GM19328 (cell line): ENCODE data around the gene CSNK1G2.

ENCODE experiments used
- ATAC-seq: cut with Tn5 transposase; IDR thresholded peaks from one replicate; pipeline ENCODE4 v1.9.1; 2021; ENCODE audit warnings: mild to moderate bottlenecking, moderate library complexity; ENCODE audit not compliant: unreplicated experiment

The CSNK1G2 gene

GRCh38 chr19:1943661-1944087, 2.7 kb downstream of the CSNK1G2 start:
- no peak for ATAC-seq

GRCh38 chr19:1944088-1944915, 3.3 kb downstream of the CSNK1G2 start:
- no peak for ATAC-seq

DNA sequence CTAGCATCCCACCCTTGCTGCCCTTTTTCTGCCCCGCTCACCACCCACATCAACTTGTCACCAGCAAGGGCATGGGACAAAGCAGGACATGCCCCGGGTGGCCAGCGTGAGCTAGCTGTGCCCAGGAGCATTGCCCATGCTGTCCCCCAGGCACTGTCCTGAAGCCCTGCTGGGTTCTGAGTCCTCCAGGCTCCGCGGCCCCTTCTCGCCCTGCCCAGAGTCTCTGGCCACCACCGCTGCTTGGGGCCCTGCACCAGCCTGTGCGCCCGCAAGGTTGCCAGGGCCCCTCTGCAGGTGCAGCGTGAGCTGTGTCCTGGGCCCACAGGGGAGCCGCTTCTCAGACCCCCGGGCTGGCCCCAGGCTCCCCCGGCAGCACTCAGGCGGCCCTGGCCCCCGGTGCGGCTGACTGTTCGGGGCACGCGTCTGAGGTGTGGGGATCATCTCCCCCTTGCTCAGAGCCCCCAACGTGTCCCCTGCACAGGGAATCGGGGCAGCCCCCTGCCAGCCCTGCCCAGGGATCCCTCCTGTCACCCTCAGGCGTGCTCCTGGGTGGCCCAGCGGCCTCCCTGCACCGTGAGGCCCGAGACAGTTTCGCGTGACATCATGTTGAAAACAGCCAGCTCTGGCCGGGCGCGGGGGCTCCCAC, 4.1 kb downstream of the CSNK1G2 start:
- no peak for ATAC-seq

GRCh38 chr19:1945899-1946298, 4.9 kb downstream of the CSNK1G2 start:
- ATAC-seq: no peak

DNA sequence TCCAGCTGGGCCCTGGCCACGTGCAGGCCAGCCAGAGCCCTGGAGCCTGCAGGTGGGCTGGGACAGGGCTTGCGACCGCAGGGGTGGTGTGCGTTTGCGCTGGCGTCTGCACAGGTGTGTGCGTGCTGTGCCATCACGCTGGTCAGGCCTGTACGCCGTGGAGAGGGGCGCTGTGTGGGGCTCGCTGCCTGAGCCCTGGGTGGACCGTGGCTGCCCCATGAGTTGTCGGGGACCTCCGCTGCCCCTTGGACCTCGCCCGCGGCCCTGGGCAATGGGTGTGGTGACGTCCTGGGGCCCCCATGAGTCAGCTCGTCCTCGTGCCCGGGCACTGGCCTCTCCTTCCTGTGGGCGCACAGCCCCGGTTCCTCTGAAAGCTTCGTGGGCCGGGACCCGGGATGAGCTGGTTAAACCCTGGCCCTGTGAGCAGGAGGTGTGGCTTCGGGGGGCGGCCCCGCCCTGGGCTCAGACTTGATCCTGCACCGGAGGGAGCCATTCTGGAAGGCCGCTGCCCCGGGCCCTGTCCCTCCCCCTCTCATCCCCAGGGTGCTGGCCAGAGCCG, 6.8 kb downstream of the CSNK1G2 start:
- no peak for ATAC-seq

DNA sequence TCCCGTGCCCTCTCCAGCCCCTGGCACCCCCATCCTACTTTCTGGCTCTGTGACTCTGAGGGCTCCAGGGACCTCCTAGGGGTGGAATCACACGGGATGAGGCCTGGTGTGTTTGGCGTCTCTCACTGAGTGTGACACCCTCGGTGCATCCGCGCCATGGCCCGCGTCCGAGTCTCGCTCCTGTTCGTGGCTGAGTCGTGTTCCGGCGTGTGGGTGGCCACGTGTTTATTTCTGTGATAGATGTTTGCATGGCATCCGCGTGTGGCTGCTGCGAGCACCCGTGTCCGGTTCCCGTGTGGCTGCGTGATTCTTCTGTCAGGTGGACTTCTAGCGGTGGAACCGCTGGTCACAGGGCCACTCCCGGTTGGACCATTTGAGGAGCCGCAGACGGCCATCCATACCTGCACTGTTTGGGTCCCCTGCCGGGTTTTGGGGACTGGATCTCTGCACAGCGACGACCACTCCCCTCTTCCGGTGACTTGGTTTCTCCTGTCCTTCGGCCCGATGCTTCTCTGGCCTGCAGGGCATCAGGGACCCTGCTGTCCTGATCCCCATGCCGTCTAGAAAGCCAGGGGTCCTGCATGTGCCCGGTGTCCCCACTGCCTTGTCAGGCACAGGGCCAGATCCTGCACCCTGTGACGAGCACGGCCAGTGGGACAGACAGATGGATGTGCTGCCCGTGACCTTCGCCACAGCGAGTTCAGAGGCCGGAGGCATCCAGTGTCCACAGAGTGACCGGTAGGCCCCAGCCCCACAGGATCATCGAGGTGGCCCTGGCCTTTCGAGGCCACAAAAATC, 8.5 kb downstream of the CSNK1G2 start:
- ATAC-seq: no peak

DNA sequence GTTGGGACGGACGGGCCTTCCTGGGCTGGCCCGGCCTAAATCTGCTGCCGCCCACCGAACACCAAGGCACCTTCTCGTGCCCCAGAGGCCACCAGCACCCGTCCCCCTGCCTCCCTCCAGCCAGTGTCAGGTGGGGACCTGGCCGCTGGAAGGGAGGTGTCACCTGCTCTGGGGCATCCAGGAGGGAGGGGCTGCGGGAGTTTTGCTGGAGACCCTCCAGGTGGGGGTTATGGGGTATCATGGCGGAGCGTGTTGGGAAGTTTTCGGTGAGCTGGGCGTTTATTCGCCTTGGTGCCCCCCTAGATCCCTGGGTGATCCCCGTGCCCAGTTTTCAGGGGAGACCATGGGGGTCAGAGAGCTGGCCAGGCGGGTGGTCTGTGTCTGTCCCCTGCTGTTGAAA, 9.7 kb downstream of the CSNK1G2 start:
- ATAC-seq: no peak

- no peak for ATAC-seq
These were observed 11.7 kb downstream of the CSNK1G2 start for GRCh38 chr19:1952635-1953034.

- ATAC-seq: no peak
These were observed 12.1 kb downstream of the CSNK1G2 start for GRCh38 chr19:1953037-1953436.

- no peak for ATAC-seq
These were observed 12.6 kb downstream of the CSNK1G2 start for GRCh38 chr19:1953441-1954094.

- ATAC-seq: no peak
These were observed 13.6 kb downstream of the CSNK1G2 start for GRCh38 chr19:1954532-1954933.

- ATAC-seq: no peak
These were observed 14.5 kb downstream of the CSNK1G2 start for GRCh38 chr19:1955171-1956121.

- no peak for ATAC-seq
These were observed 15.1 kb downstream of the CSNK1G2 start for GRCh38 chr19:1956122-1956494.

DNA sequence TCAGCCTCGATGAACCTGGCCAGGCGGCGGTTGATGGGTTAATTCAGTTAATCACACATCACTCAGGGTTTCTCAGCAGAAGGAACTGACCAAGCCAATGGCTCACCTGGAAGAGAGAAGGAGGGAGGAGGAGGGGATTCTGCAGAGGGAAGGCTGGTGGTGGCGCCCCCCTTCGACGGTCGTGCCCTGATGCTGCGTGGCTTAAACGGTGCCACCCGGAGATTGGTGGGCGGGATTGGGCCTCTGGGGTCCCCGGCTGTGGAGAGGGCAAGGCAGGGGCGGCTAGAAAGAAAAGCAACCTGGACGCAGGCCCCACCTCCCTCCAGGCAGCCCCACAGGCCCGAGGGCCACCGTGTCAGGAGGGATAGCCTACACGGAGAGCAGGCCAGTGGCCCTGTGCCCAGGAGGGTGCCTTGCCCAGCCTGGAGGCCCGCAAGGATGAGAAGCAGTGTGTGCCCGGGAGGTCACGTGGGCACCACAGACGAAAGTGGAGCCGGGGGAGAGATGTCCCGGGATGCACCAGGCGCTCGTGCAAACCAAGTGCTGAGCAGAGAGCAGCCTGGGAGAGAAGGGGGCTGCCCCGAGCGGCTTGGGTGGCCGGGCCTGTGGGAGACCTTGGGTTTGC, 16.0 kb downstream of the CSNK1G2 start:
- no peak for ATAC-seq

DNA sequence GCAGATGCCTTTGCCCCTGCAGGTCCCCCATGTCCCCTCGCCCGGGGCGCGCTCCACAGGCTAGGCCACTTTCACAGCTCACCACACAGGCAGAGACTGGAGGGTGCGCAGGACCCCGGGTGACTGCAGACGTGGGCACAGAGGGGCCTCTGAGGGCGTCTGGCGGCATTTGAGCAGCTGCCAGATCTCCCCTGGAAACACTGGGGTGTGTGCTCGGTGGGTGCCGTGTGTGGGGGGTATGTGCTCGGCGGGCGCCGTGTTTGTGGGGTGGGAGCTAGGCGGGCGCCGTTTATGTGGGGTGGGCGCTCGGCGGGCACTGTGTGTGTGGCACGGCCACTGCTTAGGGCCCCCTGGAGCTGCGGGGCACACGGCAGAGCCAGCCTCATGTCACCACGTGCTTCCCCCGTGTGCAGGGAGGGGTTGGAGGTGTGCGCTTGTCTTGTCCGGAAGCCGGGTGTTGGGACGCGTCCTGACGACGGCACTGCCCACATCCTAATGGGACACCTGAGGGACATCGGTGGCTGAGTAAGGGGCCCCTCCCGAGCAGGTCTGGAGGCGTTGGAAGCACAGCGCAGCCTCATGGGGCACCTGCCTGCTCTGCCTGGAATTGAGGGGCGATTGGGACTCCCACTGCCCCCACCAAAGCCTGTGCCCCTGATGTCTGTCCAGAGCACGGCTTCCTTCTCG, 16.7 kb downstream of the CSNK1G2 start:
- ATAC-seq: no peak

GRCh38 chr19:1959928-1960589, 19.1 kb downstream of the CSNK1G2 start:
- ATAC-seq: no peak

- no peak for ATAC-seq
These were observed 20.3 kb downstream of the CSNK1G2 start for GRCh38 chr19:1961000-1961883.
